OCI-LY3 (cell line): ENCODE measurements around the gene CDHR4.

ENCODE experiments used
- H2AFZ ChIP-seq: fragments of 200-600, 300-600 bp; shearing (Covaris generic); 2 replicates; pipeline ENCODE4 v1.6.0; 2014; ENCODE audit warnings: antibody characterized with exemption, low read depth, low read length
- H3K27ac ChIP-seq: fragments of 200-600, 300-600 bp; sonication (generic); 2 replicates; pipeline ENCODE4 v1.5.1; 2014; ENCODE audit warnings: mild to moderate bottlenecking, low read length, moderate library complexity, mixed read lengths
- H3K27me3 ChIP-seq: fragments of 200-600, 300-600 bp; sonication (generic); 2 replicates; pipeline ENCODE4 v1.6.1; 2014; ENCODE audit warnings: low read depth, low read length, mixed read lengths
- H3K36me3 ChIP-seq: fragments of 200-600, 300-600 bp; sonication (generic); replicated peaks from 2 replicates; pipeline ENCODE3; 2014; ENCODE audit warnings: low read depth, low read length, mixed read lengths
- H3K4me1 ChIP-seq: fragments of 300-600, 200-600 bp; sonication (generic); 2 replicates; pipeline ENCODE4 v1.6.1; 2014; ENCODE audit warnings: low read length, mixed read lengths
- H3K4me2 ChIP-seq: fragments of 200-600, 300-600 bp; sonication (generic); 2 replicates; pipeline ENCODE4 v1.6.1; 2014; ENCODE audit warnings: low read length, mixed read lengths
- H3K4me3 ChIP-seq: fragments of 300-600, 200-600 bp; sonication (generic); 2 replicates; pipeline ENCODE4 v1.5.1; 2014; ENCODE audit warnings: antibody characterized with exemption, mild to moderate bottlenecking, low read length, moderate library complexity
- H3K79me2 ChIP-seq: fragments of 300-600, 200-600 bp; shearing (Covaris generic); 2 replicates; pipeline ENCODE4 v1.6.1; 2014; ENCODE audit warnings: mild to moderate bottlenecking, low read length, mixed read lengths
- H3K9ac ChIP-seq: fragments of 300-600, 200-600 bp; shearing (Covaris generic); 2 replicates; pipeline ENCODE4 v1.6.0; 2014; ENCODE audit warnings: mild to moderate bottlenecking, low read length, moderate library complexity
- H3K9me3 ChIP-seq: fragments of 200-600, 300-600 bp; shearing (Covaris generic); 2 replicates; pipeline ENCODE4 v1.6.1; 2014; ENCODE audit warnings: low read length, mixed read lengths; ENCODE audit not compliant: insufficient read depth
- H4K20me1 ChIP-seq: fragments of 200-600, 300-600 bp; sonication (generic); 2 replicates; pipeline ENCODE4 v1.6.1; 2016; ENCODE audit warnings: low read length, mixed read lengths; ENCODE audit not compliant: insufficient read depth
- EZH2phosphoT487 ChIP-seq: fragments of 200-600 bp; shearing (Covaris generic); IDR thresholded peaks from 2 replicates; pipeline ENCODE4 v1.6.1; 2018; ENCODE audit warnings: antibody characterized with exemption, mixed run types, low read depth
- TF ChIP-seq, protein P1 (sequence below): fragments of 200-600, 300-600 bp; sonication (generic); IDR thresholded peaks from 2 replicates; pipeline ENCODE4 v1.5.1; 2014; ENCODE audit warnings: antibody characterized with exemption, low read length, low read depth

The CDHR4 gene

DNA sequence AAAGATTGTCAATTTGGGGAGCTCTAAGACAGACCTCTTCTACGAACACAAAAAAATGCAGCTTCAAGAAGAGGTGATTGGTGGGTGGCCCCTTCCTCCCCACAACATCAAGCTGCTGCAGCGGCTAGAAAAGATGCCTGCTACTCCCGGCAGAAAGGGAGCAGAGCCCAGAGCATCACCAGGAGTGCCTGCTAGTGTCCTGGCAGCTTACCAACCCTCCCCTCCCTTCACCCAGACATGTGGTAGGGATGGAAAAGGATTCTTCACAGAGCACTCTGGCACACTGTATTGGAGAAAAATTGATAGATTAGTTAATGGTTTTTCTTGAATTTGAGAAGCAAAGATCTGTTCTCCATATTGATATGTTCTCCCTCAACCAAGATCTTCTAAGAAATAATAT, 24.1 kb downstream of the CDHR4 start:
- Histone ChIP-seq H4K20me1 (peaks cover 31% of the 10 kb centered on the region), H3K4me2 (no peak overlapping the region), H3K9me3 (no peaks in the 10 kb centered on the region), H3K9ac (no peak overlapping the region), H3K36me3 (peaks cover 23% of the 10 kb centered on the region), H3K4me1 (no peaks in the 10 kb centered on the region), H3K4me3 (no peak overlapping the region), H3K79me2 (peaks cover 84% of the 10 kb centered on the region), H2AFZ (no peak overlapping the region), H3K27me3 (no peaks in the 10 kb centered on the region), H3K27ac (no peak overlapping the region)
- no peak for TF ChIP-seq EZH2phosphoT487
- TF ChIP-seq, protein P1, sequence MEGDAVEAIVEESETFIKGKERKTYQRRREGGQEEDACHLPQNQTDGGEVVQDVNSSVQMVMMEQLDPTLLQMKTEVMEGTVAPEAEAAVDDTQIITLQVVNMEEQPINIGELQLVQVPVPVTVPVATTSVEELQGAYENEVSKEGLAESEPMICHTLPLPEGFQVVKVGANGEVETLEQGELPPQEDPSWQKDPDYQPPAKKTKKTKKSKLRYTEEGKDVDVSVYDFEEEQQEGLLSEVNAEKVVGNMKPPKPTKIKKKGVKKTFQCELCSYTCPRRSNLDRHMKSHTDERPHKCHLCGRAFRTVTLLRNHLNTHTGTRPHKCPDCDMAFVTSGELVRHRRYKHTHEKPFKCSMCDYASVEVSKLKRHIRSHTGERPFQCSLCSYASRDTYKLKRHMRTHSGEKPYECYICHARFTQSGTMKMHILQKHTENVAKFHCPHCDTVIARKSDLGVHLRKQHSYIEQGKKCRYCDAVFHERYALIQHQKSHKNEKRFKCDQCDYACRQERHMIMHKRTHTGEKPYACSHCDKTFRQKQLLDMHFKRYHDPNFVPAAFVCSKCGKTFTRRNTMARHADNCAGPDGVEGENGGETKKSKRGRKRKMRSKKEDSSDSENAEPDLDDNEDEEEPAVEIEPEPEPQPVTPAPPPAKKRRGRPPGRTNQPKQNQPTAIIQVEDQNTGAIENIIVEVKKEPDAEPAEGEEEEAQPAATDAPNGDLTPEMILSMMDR = no peak

DNA sequence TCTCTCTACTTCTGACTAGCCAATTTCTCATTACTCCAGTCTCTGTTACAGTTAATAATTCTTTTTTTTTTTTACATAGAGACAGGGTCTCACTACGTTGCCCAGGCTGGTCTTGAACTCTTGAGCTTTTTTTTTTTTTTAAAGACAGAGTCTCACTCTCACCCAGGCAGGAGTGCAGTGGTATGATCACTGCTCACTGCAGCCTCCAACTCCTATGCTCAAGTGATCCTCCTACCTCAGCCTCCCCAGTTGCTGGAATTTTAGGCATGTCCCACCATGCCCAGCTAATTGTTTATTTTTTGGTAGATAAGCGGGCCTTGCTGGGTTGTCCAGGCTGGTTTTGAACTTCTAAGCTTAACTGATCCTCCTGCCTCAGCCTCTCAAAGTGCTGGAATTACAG, 27.0 kb downstream of the CDHR4 start:
- Histone ChIP-seq H3K4me1 (no peaks in the 10 kb centered on the region), H2AFZ (no peak overlapping the region), H4K20me1 (peaks cover 24% of the 10 kb centered on the region), H3K9me3 (no peaks in the 10 kb centered on the region), H3K79me2 (peaks cover 83% of the 10 kb centered on the region), H3K9ac (no peak overlapping the region), H3K36me3 (peaks cover 16% of the 10 kb centered on the region), H3K27ac (no peak overlapping the region), H3K4me3 (no peak overlapping the region), H3K27me3 (no peaks in the 10 kb centered on the region), H3K4me2 (no peak overlapping the region)
- TF ChIP-seq EZH2phosphoT487 = no peak
- TF ChIP-seq, protein P1 = no peak

DNA sequence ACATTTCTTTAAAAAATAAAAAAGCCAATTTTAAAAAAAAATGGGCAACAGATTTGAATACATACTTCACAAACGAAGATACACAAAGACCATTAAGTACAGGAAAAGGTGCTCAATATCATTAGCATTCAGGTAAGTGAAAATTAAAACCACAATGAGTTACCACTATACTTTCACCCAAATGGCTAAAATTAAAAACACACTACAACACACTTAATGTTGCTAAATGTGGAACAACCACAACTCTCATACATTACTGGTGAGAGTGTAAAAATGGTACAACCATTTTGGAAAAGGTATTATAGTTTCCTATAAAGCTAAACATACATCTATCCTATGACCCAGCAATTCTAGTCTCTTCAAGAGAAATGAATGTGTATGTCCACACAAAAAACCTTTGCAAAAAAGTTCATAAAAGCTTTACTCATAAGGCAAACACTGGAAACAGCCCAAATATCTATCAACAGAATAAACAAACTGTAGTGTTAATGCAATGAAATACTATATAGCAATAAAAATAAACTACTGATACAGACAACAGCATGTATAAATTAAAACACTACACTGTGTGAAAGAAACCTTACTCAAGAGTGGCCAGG, 28.2 kb downstream of the CDHR4 start:
- Histone ChIP-seq H3K4me3 (no peak overlapping the region), H3K36me3 (peaks cover 13% of the 10 kb centered on the region), H2AFZ (no peak overlapping the region), H3K27me3 (no peaks in the 10 kb centered on the region), H4K20me1 (peaks cover 24% of the 10 kb centered on the region), H3K79me2 (peaks cover 84% of the 10 kb centered on the region), H3K9me3 (no peaks in the 10 kb centered on the region), H3K27ac (no peak overlapping the region), H3K4me2 (no peak overlapping the region), H3K9ac (no peak overlapping the region), H3K4me1 (no peaks in the 10 kb centered on the region)
- no peak for TF ChIP-seq EZH2phosphoT487
- TF ChIP-seq, protein P1 = no peak

DNA sequence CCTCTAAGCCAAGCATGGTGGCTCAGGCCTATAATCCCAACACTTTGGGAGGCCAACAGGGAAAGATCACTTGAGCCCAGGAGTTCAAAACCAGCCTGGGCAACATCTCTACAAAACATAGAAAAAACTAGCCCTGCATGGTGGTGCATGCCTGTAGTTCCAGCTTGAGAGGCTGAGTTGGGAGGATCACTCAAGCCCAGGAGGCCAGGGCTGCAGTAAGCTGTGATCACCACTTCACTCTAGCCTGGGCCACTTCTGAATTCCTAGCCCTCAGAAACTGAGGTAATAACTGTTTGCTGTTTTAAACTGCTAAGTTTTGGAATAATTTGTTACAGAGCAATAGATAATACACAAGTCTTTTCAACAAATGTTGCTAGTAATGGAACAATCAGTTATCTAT, 29.7 kb downstream of the CDHR4 start:
- H2AFZ ChIP-seq = no peak overlapping the region
- H3K27ac ChIP-seq = no peak overlapping the region
- no peaks in the 10 kb centered on the region for H3K27me3 ChIP-seq
- peaks cover 81% of the 10 kb centered on the region for H3K79me2 ChIP-seq
- no peak for TF ChIP-seq EZH2phosphoT487
- TF ChIP-seq, protein P1 = no peak
- no peaks in the 10 kb centered on the region for H3K4me1 ChIP-seq
- no peak overlapping the region for H3K9ac ChIP-seq
- H4K20me1 ChIP-seq = peaks cover 19% of the 10 kb centered on the region
- peaks cover 8% of the 10 kb centered on the region for H3K36me3 ChIP-seq
- no peak overlapping the region for H3K4me2 ChIP-seq
- no peaks in the 10 kb centered on the region for H3K9me3 ChIP-seq
- H3K4me3 ChIP-seq = no peak overlapping the region
